Brain microvascular endothelial cell (primary cell): ENCODE measurements around the gene WHAMM.

Experiments used
- DNase-seq: peaks from one replicate; pipeline ENCODE4 v3.0.0-alpha.2; 2020
- H3K27ac ChIP-seq: fragments of 250-450 bp; sonication (Bioruptor Pico); 2 replicates; pipeline ENCODE4 v1.5.1; 2020; ENCODE audit warnings: mild to moderate bottlenecking, moderate library complexity
- H3K27me3 ChIP-seq: fragments of 250-450 bp; sonication (Bioruptor Pico); replicated peaks from 2 replicates; pipeline ENCODE4 v1.5.1; 2020; ENCODE audit warnings: mild to moderate bottlenecking
- H3K36me3 ChIP-seq: fragments of 250-450 bp; sonication (Bioruptor Pico); replicated peaks from 2 replicates; pipeline ENCODE4 v1.5.1; 2020; ENCODE audit warnings: mild to moderate bottlenecking
- H3K4me3 ChIP-seq: 2 replicates; pipeline ENCODE4 v1.5.1; 2011; ENCODE audit warnings: low read depth, mild to moderate bottlenecking, control low read depth, low read length, moderate library complexity
- in situ Hi-C: cut with HindIII; loops from 2 replicates; pipeline ENCODE4 v1.10.0; 2017; ENCODE audit warnings: low sequenced_read_pairs, low pct_ligation_motif_present
- TF ChIP-seq, protein P1 (sequence below): IDR thresholded peaks from 2 replicates; pipeline ENCODE4 v1.5.1; 2011; ENCODE audit warnings: low read depth, mild to moderate bottlenecking, moderate library complexity, low read length, control low read depth, inconsistent platforms; ENCODE audit errors: missing control alignments

Gene WHAMM

DNA sequence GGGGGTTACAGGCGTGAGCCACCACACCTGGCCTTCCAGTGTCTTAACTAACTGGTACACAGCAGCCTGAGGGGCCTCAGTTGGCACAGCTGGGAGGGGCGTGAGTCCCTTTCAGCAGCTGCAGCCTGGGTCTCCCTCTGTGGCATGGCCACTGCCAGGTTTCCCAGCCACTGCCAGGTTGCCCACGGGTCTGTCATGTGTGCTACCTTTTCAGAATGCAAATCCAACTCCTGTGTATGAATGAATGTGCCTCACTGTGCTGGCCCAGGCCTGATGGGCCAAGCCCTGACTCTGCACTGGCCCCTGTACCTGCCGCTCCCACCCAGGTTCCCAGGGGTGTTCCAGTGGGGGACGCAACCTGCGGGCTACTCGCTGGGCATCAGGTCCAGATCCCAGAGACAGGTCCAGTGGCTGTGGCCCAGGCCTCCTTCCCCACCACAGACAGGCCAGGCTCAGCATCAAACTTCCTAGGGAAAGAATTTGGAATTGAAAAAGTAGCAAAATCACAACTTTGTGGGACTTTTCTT lies 26.0 kb downstream of the WHAMM start:
- H3K27me3 ChIP-seq, result no peaks in the 10 kb centered on the region
- in situ Hi-C loops, result no loop called here
- DNase-seq, result no peak
- H3K4me3 ChIP-seq, result no peak overlapping the region
- peaks cover 50% of the 10 kb centered on the region for H3K36me3 ChIP-seq
- TF ChIP-seq, protein P1, sequence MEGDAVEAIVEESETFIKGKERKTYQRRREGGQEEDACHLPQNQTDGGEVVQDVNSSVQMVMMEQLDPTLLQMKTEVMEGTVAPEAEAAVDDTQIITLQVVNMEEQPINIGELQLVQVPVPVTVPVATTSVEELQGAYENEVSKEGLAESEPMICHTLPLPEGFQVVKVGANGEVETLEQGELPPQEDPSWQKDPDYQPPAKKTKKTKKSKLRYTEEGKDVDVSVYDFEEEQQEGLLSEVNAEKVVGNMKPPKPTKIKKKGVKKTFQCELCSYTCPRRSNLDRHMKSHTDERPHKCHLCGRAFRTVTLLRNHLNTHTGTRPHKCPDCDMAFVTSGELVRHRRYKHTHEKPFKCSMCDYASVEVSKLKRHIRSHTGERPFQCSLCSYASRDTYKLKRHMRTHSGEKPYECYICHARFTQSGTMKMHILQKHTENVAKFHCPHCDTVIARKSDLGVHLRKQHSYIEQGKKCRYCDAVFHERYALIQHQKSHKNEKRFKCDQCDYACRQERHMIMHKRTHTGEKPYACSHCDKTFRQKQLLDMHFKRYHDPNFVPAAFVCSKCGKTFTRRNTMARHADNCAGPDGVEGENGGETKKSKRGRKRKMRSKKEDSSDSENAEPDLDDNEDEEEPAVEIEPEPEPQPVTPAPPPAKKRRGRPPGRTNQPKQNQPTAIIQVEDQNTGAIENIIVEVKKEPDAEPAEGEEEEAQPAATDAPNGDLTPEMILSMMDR, result no peak
- no peak overlapping the region for H3K27ac ChIP-seq

DNA sequence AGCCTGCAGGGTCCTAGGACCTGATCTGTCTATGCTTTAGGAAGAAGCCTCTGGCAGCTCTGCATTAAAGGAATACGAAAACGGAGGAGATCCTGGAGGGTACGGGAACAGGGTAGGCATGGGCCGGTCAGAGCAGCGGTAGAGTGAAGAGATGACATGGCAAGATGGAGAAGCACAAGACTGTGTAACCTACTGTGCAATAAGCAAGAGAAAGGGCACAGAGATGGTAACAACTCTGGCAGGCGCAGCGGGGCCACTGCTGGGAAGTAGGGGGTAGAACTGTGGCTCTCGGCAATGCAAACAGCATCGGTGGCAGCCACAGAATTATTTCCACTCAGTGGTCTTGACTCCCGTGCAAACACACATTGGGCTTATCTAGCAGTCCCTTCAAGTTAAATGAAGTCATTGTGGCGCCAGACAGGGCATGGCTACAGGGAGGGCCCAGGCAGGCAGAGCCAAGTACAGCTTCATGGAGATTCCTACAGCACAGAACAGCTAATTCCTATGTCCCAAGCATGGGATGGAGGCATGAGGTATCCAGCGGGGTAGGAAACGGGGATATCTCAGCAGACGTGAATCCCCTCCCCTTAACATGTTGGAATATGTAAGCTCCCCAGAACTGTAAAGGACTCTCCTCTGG lies 28.8 kb downstream of the WHAMM start:
- TF ChIP-seq, protein P1, result no peak
- H3K36me3 ChIP-seq, result peaks cover 35% of the 10 kb centered on the region
- no peaks in the 10 kb centered on the region for H3K27me3 ChIP-seq
- no peak overlapping the region for H3K27ac ChIP-seq
- DNase-seq, result no peak
- in situ Hi-C loops, result no loop called here
- no peak overlapping the region for H3K4me3 ChIP-seq

DNA sequence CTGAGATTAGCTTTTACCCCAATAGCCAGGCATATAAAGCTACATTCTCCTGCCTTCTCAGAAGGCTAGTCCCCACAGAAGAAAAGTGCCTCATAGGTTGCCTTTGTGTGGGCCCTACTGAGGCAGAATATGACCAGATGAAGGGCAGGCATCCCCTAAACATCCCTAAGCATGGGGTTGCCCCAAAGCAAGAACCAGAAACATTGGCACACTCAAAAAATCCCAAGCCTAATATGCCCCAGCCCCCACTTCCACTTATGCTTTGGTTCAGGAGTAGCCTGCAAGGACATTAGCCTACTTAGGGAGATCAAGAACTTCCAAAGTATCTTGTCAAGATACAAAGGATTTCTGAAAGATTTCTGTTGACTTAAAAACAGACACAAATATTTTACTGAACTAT lies 29.7 kb downstream of the WHAMM start:
- DNase-seq, result no peak
- TF ChIP-seq, protein P1, result no peak
- in situ Hi-C loops, result no loop called here
- H3K27me3 ChIP-seq, result no peaks in the 10 kb centered on the region
- no peak overlapping the region for H3K4me3 ChIP-seq
- H3K36me3 ChIP-seq, result peaks cover 26% of the 10 kb centered on the region
- H3K27ac ChIP-seq, result no peak overlapping the region

DNA sequence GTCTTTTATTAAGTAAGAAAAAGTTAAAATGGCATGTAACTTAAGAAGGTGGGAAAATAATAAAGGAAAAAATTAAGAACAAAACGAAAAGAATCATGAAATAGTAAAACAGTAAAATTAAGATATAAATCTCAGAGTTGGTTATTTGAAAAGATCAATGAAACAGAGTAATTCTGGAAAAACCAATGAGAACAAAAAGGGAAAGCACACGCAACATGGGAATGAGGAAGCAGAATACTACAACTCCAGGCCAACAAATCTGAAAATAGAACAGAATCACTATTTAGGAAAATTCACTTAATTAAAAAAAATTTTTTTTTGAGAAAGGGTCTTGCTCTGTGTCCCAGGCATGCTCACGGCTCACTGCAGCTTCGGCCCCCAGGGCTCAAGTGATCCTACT lies 30.7 kb downstream of the WHAMM start:
- no peaks in the 10 kb centered on the region for H3K27me3 ChIP-seq
- no peak overlapping the region for H3K27ac ChIP-seq
- H3K4me3 ChIP-seq, result no peak overlapping the region
- in situ Hi-C loops, result no loop called here
- peaks cover 18% of the 10 kb centered on the region for H3K36me3 ChIP-seq
- DNase-seq, result no peak
- TF ChIP-seq, protein P1, result no peak

DNA sequence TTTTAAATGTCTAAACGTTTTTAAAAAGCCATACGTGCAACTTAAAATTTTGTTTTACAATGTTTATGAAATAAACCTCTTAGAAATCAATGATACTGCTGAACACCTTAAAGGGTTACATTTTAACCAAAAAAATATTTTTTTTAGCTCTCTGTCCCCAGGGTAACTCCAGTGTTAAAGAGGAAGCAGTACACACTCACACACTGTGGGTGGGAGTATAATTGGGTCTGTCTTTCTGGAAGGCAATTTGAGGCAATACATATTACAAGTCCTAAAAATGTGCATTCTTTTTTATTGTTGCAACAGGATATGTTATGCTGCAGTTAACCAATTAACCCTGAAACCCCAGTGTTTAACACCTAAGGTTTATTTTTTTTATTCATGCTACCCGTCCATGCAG lies 34.1 kb downstream of the WHAMM start:
- TF ChIP-seq, protein P1, result no peak
- no peak for DNase-seq
- in situ Hi-C loops, result no loop called here
- Histone ChIP-seq H3K36me3 (no peaks in the 10 kb centered on the region), H3K27me3 (no peaks in the 10 kb centered on the region), H3K27ac (no peak overlapping the region), H3K4me3 (no peak overlapping the region)

DNA sequence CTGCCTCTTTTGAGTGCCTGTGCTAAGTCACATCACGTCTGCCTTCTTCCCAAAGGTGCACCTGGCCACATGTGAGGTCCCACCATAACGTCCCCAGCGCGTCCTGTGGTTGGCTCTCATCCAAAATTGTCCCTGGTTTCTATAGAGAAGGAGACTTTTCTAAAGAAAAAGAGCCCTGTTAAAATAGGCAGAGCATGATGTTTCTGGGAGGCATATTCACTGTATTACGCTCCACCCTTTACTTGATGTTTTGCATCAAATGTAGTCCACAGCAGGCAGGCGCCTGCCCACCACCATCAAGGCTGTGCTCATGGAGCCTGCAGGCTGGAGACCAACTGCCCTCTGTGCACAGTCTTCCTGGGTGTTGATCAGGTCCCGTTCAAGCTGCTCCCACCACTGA lies 36.3 kb downstream of the WHAMM start:
- H3K36me3 ChIP-seq, result no peaks in the 10 kb centered on the region
- no peak overlapping the region for H3K27ac ChIP-seq
- no peaks in the 10 kb centered on the region for H3K27me3 ChIP-seq
- in situ Hi-C loops, result no loop called here
- no peak for DNase-seq
- TF ChIP-seq, protein P1, result no peak
- H3K4me3 ChIP-seq, result no peak overlapping the region
